ENCODE results near the gene APMAP. TPM values are rescaled to one million over a fixed set of nuclear protein-coding genes. Genes with fewer than 3 reads are reported as not detected.
A peak's percentile ranks its signal among the peaks of the same experiment; 100 is the strongest.

Gene APMAP
- total and polyA plus RNA-seq, 2 of the 13 experiments (the other 11 are each of a cell fraction or from before 2014, with no cell fraction given), result 168 to 214 TPM

DNA sequence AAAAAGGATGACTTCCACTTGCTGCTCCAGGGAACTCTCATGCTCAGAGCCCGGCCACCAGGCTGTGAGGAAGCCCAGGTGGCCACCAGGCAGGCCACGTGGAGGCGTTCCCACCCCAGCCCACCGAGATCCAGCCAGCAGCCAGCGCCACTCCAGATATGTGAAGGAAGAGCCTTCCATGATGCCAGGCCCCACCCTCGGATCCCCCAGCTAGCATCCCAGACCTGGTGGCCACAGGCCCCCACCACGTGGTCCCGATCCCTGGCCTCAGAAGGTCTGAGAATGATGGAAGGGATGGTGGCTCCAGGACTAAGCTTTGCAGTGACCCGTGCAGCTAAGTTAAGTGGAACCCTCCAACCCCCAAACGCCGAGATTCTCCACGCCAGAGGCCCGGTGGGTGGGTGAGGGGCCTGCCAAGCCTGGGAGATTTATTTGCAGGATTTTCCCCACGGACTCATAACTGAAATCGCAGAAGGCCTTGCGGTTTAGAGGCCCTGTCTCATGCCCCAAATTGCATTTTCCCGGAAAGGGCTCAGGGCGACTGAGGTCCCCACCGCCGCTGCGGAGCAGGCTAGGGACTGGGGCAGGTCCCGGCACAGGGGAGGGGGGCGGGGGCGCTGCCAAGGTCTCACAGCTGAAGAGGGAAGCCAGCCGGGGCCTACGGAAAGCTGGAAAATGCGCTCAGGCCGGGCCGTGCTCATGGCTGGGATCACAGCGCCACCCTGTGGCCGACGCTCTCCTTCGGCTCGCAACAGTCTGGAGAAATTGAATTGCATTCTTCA is 74.6 kb downstream of the APMAP start (continued):
- TF ChIP-seq FOXK1 (CRISPR knock-in tag; IDR thresholded peaks at IDR 0.05; ENCODE audit: borderline replicate concordance, low read depth) (peak; percentile 38; the same call in 1 of the 2 replicates), ZNF891 (CRISPR knock-in tag; IDR thresholded peaks at IDR 0.05) (peak; percentile 10; the same call in 1 of the 2 replicates), GABPB1 (CRISPR knock-in tag; IDR thresholded peaks at IDR 0.05) (no peak; the same call in 1 of the 2 replicates), ZSCAN20 (CRISPR knock-in tag; IDR thresholded peaks at IDR 0.05; ENCODE audit: borderline replicate concordance) (no peak), TGIF2 (CRISPR knock-in tag; IDR thresholded peaks at IDR 0.05) (no peak), MED8 (CRISPR knock-in tag; IDR thresholded peaks at IDR 0.05; ENCODE audit: insufficient replicate concordance) (no peak), NR2C2 (CRISPR knock-in tag; IDR thresholded peaks at IDR 0.05; ENCODE audit: borderline replicate concordance) (no peak), ZNF333 (CRISPR knock-in tag; IDR thresholded peaks at IDR 0.05; ENCODE audit: borderline replicate concordance) (no peak), ZSCAN31 (CRISPR knock-in tag; IDR thresholded peaks at IDR 0.05; ENCODE audit: low read depth) (no peak), ZBTB3 (CRISPR knock-in tag; IDR thresholded peaks at IDR 0.05; ENCODE audit: borderline replicate concordance, low read depth) (no peak), YEATS4 (CRISPR knock-in tag; IDR thresholded peaks at IDR 0.05; ENCODE audit: borderline replicate concordance) (no peak), SMARCE1 (IDR thresholded peaks at IDR 0.05; ENCODE audit: borderline replicate concordance) (no peak), ZBTB20 (CRISPR knock-in tag; IDR thresholded peaks at IDR 0.05; ENCODE audit: borderline replicate concordance, low read depth) (no peak), NFYB (CRISPR knock-in tag; IDR thresholded peaks at IDR 0.05) (no peak), LCORL (IDR thresholded peaks at IDR 0.05) (no peak), LCORL (CRISPR knock-in tag; IDR thresholded peaks at IDR 0.05) (no peak), ZFAT (CRISPR knock-in tag; conservative IDR thresholded peaks at IDR 0.05) (no peak), HMGA1 (CRISPR knock-in tag; conservative IDR thresholded peaks at IDR 0.05) (no peak), HIVEP1 (CRISPR knock-in tag; IDR thresholded peaks at IDR 0.05) (0 out of 2 replicates have a peak, but pooled peaks have one; percentile 2), ZNF83 (CRISPR knock-in tag; IDR thresholded peaks at IDR 0.05; ENCODE audit: borderline replicate concordance) (no peak), NFIB (CRISPR knock-in tag; IDR thresholded peaks at IDR 0.05; ENCODE audit: borderline replicate concordance) (no peak), KLF9 (CRISPR knock-in tag; IDR thresholded peaks at IDR 0.05; ENCODE audit: low read depth) (no peak), PLRG1 (conservative IDR thresholded peaks at IDR 0.05) (no peak), ZNF792 (CRISPR knock-in tag; IDR thresholded peaks at IDR 0.05) (no peak), TRIM24 (CRISPR knock-in tag; IDR thresholded peaks at IDR 0.05) (no peak), REPIN1 (CRISPR knock-in tag; IDR thresholded peaks at IDR 0.05; ENCODE audit: borderline replicate concordance, low read depth) (no peak), KAT7 (CRISPR knock-in tag; IDR thresholded peaks at IDR 0.05; ENCODE audit: borderline replicate concordance) (no peak)
- TF ChIP-seq, protein P1, sequence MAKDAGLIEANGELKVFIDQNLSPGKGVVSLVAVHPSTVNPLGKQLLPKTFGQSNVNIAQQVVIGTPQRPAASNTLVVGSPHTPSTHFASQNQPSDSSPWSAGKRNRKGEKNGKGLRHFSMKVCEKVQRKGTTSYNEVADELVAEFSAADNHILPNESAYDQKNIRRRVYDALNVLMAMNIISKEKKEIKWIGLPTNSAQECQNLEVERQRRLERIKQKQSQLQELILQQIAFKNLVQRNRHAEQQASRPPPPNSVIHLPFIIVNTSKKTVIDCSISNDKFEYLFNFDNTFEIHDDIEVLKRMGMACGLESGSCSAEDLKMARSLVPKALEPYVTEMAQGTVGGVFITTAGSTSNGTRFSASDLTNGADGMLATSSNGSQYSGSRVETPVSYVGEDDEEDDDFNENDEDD (CRISPR knock-in tag; IDR thresholded peaks at IDR 0.05; ENCODE audit: borderline replicate concordance), result no peak
- TF ChIP-seq, protein P2, sequence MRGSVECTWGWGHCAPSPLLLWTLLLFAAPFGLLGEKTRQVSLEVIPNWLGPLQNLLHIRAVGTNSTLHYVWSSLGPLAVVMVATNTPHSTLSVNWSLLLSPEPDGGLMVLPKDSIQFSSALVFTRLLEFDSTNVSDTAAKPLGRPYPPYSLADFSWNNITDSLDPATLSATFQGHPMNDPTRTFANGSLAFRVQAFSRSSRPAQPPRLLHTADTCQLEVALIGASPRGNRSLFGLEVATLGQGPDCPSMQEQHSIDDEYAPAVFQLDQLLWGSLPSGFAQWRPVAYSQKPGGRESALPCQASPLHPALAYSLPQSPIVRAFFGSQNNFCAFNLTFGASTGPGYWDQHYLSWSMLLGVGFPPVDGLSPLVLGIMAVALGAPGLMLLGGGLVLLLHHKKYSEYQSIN (CRISPR knock-in tag; IDR thresholded peaks at IDR 0.05; ENCODE audit: borderline replicate concordance), result no peak
- TF ChIP-seq, protein P3, sequence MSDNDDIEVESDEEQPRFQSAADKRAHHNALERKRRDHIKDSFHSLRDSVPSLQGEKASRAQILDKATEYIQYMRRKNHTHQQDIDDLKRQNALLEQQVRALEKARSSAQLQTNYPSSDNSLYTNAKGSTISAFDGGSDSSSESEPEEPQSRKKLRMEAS (IDR thresholded peaks at IDR 0.05), result no peak
- TF ChIP-seq, protein P4, sequence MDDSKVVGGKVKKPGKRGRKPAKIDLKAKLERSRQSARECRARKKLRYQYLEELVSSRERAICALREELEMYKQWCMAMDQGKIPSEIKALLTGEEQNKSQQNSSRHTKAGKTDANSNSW (CRISPR knock-in tag; IDR thresholded peaks at IDR 0.05; ENCODE audit: borderline replicate concordance), result no peak

Measured in HepG2 (cell line).